Colonic mucosa (tissue), 4 donors: ENCODE data around the gene MAPK4. TPM values are rescaled to one million over a fixed set of nuclear protein-coding genes. Genes with fewer than 3 reads are reported as not detected.

Source experiments
- DNase-seq: peaks from one replicate; pipeline ENCODE4 v3.0.0-alpha.2; 2020
- H3K27ac ChIP-seq: fragments of 200-600 bp; one replicate; pipeline ENCODE4 v1.8.0; 2021
- H3K27me3 ChIP-seq: fragments of 200-600 bp; one replicate; pipeline ENCODE4 v1.8.0; 2021
- H3K36me3 ChIP-seq: fragments of 200-600 bp; one replicate; pipeline ENCODE4 v1.8.0; 2021
- H3K4me1 ChIP-seq: fragments of 200-600 bp; one replicate; pipeline ENCODE4 v1.8.0; 2021; ENCODE audit warnings: mild to moderate bottlenecking
- H3K4me3 ChIP-seq: fragments of 200-600 bp; one replicate; pipeline ENCODE4 v1.8.0; 2021
- H3K9ac ChIP-seq, 2 donors: one replicate each; pipeline ENCODE4 v1.7.0; 2013; ENCODE audit warnings: control low read depth in 2 of 2, low read depth in 2 of 2, low read length in 2 of 2
- H3K9me3 ChIP-seq: fragments of 200-600 bp; one replicate; pipeline ENCODE4 v1.8.0; 2021
- CTCF ChIP-seq: fragments of 200-600 bp; IDR thresholded peaks from one replicate; pipeline ENCODE4 v1.8.0; 2022; ENCODE audit warnings: antibody characterized with exemption, mild to moderate bottlenecking
- intact Hi-C: fragments of 100-400 bp; cut with DNase I; formaldehyde crosslinking; loops from one replicate; pipeline ENCODE4 v1.14.1; 2022
- total RNA-seq, 2 donors: library from RNA; stranded (reverse); fragmentation: NEBNext Ultra II Directional in 1 of 2; extraction: Animal tissue kit (Norgen Biotek cat#: 25700) in 1 of 2; gene quantifications; one replicate each; pipeline ENCODE4 v1.2.1, GENCODE V29; 2021
- donor health status: healthy.
- donor health status: DM: no; HTN: no; CAD: no.
- donor health status: DM: no; HTN: no; CAD: no.

Gene MAPK4
- total RNA-seq, 2 donors from 2014 or later: 0.27 to 1.8 TPM

- no peaks in the 10 kb centered on the region for H3K36me3 ChIP-seq
- no peaks in the 10 kb centered on the region for H3K4me1 ChIP-seq
- no peaks in the 10 kb centered on the region for H3K27me3 ChIP-seq
- no peak overlapping the region for H3K9ac ChIP-seq
- H3K4me3 ChIP-seq: no peak overlapping the region
- TF ChIP-seq CTCF: no peak
- no peaks in the 10 kb centered on the region for H3K9me3 ChIP-seq
- no peak overlapping the region for H3K27ac ChIP-seq
- no peak for DNase-seq
- intact Hi-C loops: no loop called here
Observed at GRCh38 chr18:50686409-50686808, 126.5 kb downstream of the MAPK4 start.

GRCh38 chr18:50687491-50687890 is 127.6 kb downstream of the MAPK4 start:
- no peaks in the 10 kb centered on the region for H3K4me1 ChIP-seq
- H3K36me3 ChIP-seq: no peaks in the 10 kb centered on the region
- H3K9me3 ChIP-seq: no peaks in the 10 kb centered on the region
- no peak overlapping the region for H3K4me3 ChIP-seq
- H3K9ac ChIP-seq: no peak overlapping the region
- no peaks in the 10 kb centered on the region for H3K27me3 ChIP-seq
- intact Hi-C loops: no loop called here
- DNase-seq: no peak
- no peak for TF ChIP-seq CTCF
- H3K27ac ChIP-seq: no peak overlapping the region

DNA sequence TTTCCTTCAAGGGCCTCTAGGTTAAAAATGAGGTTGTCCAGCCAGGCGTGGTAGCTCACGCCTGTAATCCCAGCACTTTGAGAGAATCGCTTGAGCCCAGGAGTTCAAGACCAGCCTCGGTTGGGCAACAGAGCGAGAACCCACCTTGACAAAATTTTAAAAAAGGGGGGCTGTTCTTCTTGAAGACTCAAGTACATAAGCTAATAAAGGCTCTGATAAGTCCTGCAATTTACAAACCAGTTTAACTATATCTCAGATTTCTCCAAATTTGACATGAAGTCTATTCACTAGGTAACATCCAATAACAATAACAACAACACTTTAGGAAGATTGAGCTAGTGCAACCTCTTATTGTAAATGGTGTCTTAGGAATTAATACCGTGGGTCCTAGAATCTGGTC is 129.7 kb downstream of the MAPK4 start:
- TF ChIP-seq CTCF: no peak
- no peaks in the 10 kb centered on the region for H3K27me3 ChIP-seq
- no peaks in the 10 kb centered on the region for H3K4me1 ChIP-seq
- no peak overlapping the region for H3K4me3 ChIP-seq
- no peak overlapping the region for H3K9ac ChIP-seq
- H3K9me3 ChIP-seq: no peaks in the 10 kb centered on the region
- intact Hi-C loops: no loop called here
- no peak overlapping the region for H3K27ac ChIP-seq
- no peaks in the 10 kb centered on the region for H3K36me3 ChIP-seq
- no peak for DNase-seq

GRCh38 chr18:50694147-50694546 is 134.3 kb downstream of the MAPK4 start:
- Histone ChIP-seq H3K36me3 (no peaks in the 10 kb centered on the region), H3K27ac (no peak overlapping the region), H3K4me1 (no peaks in the 10 kb centered on the region), H3K9me3 (no peaks in the 10 kb centered on the region), H3K9ac (no peak overlapping the region), H3K27me3 (no peaks in the 10 kb centered on the region), H3K4me3 (no peak overlapping the region)
- DNase-seq: no peak
- no peak for TF ChIP-seq CTCF
- intact Hi-C loops: no loop called here

DNA sequence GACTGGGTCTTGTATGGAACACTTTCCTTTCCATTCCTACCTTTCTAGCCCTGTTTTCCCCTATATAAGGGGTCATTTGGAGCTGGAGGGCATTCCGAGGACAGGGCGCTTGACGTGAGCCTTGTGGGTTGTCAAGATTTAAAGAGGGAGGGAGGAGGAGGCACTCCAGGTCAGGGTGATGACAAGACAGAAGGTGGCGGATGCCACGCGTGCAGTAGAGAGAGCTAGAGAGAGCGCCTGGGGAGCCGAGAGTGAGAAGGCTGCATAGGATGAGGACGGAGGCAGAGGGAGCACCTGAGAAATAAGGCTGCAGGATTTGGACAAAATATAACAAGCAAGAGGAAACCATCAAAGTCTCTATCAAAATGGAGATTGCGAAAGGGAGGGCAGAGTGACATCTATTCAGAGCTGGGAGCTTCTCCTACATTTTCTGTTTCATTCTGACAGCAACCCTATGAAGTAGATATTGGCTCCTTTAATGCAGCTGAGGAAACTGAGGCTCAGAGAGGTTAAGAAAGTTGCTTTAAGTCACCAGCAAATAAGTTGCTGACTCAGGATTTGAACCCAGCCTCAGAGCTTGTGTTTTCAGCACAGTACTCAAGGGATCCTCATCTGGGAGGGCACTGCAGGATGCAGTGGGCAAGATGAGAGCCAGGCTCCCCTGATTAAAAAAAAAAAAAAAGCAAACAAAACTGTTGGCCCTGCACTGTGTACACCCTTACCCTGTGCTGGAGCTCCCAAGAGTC is 135.7 kb downstream of the MAPK4 start:
- no peaks in the 10 kb centered on the region for H3K36me3 ChIP-seq
- no peak overlapping the region for H3K4me3 ChIP-seq
- DNase-seq: no peak
- no peak overlapping the region for H3K27ac ChIP-seq
- H3K9me3 ChIP-seq: no peaks in the 10 kb centered on the region
- no peak overlapping the region for H3K9ac ChIP-seq
- H3K4me1 ChIP-seq: no peaks in the 10 kb centered on the region
- intact Hi-C loops: no loop called here
- no peaks in the 10 kb centered on the region for H3K27me3 ChIP-seq
- TF ChIP-seq CTCF: no peak
